Cardiac fibroblast (primary cell): ENCODE measurements around the gene RHOV.

Source experiments
- DNase-seq, 2 donors: peaks; one replicate each; pipeline versions ENCODE4 v3.0.0 to v3.0.0-alpha.2; 2010; ENCODE audit warnings: low read depth in 2 of 2
- H3K4me3 ChIP-seq, 2 donors: replicated peaks in 1 of 2; 1 replicate in 1 of 2; 2 replicates in 1 of 2; pipeline ENCODE4 v1.5.1; 2011; ENCODE audit warnings: low read depth in 2 of 2, low read length in 2 of 2, mild to moderate bottlenecking in 2 of 2, moderate library complexity in 1 of 2
- TF ChIP-seq, protein P1 (sequence below): IDR thresholded peaks from one replicate; pipeline ENCODE4 v1.5.1; 2011; ENCODE audit warnings: low read depth, mild to moderate bottlenecking, low read length, inconsistent platforms

The RHOV gene

GRCh38 chr15:40911141-40911540 is 37.1 kb upstream of the RHOV start:
- TF ChIP-seq, protein P1, sequence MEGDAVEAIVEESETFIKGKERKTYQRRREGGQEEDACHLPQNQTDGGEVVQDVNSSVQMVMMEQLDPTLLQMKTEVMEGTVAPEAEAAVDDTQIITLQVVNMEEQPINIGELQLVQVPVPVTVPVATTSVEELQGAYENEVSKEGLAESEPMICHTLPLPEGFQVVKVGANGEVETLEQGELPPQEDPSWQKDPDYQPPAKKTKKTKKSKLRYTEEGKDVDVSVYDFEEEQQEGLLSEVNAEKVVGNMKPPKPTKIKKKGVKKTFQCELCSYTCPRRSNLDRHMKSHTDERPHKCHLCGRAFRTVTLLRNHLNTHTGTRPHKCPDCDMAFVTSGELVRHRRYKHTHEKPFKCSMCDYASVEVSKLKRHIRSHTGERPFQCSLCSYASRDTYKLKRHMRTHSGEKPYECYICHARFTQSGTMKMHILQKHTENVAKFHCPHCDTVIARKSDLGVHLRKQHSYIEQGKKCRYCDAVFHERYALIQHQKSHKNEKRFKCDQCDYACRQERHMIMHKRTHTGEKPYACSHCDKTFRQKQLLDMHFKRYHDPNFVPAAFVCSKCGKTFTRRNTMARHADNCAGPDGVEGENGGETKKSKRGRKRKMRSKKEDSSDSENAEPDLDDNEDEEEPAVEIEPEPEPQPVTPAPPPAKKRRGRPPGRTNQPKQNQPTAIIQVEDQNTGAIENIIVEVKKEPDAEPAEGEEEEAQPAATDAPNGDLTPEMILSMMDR = no peak
- H3K4me3 ChIP-seq = no peak overlapping the region
- no peak for DNase-seq

GRCh38 chr15:40909662-40910630 is 35.9 kb upstream of the RHOV start:
- TF ChIP-seq, protein P1 = no peak
- peak; percentile 23 to 65 for DNase-seq
- no peak overlapping the region for H3K4me3 ChIP-seq

DNA sequence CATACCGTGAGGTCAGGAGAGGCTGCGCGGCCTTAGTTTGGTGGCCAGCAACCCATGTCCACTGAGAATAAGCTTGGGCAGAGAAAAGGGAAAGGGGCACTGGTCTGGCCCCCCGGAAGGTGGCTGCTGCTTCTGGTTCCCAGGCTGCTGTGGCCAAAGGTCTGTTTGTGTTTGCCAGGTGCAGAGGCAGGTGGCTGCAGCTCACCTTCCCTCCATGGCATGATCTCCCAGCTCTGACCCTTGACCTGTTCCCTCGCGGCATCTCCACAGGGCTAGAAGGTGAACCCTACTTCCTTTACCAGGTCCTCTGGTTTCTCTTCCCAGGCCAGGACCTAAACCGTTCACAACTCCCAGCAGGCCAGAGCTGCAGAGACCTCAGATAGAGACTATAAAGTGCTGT is 34.1 kb upstream of the RHOV start:
- DNase-seq = no peak
- TF ChIP-seq, protein P1 = no peak
- H3K4me3 ChIP-seq = no peak overlapping the region

- peak in 1 of 2 donors; percentile 53 for DNase-seq
- peak overlapping the region; percentile 40 to 43 for H3K4me3 ChIP-seq
- TF ChIP-seq, protein P1 = no peak
Measured at GRCh38 chr15:40906991-40907802, 33.2 kb upstream of the RHOV start.

GRCh38 chr15:40906091-40906990 is 32.3 kb upstream of the RHOV start:
- TF ChIP-seq, protein P1 = peak; percentile 66
- peak overlapping the region; percentile 40 to 43 for H3K4me3 ChIP-seq
- peak; percentile 89 to 97 for DNase-seq
